ENCODE data around the gene TTYH3.

- TF ChIP-seq CTCF (conservative IDR thresholded peaks at IDR 0.05 in 1 of 2, IDR thresholded peaks at IDR 0.05 in 1 of 2; ENCODE audit: extremely low read depth in 1 of 2, insufficient read depth in 1 of 2, low read depth in 1 of 2, low read length in 2 of 2) (no peak), EZH2 (IDR thresholded peaks at IDR 0.05; ENCODE audit: borderline replicate concordance, low read length) (no peak)
These were observed 15.9 kb downstream of the TTYH3 start for GRCh38 chr7:2647594-2648172.

Measured in mammary epithelial cell (primary cell).